HG03378 (cell line): ENCODE results near the gene PLCL2.

ENCODE experiments used
- ATAC-seq: cut with Tn5 transposase; IDR thresholded peaks from one replicate; pipeline ENCODE4 v1.9.1; 2021; ENCODE audit warnings: mild to moderate bottlenecking, moderate library complexity; ENCODE audit not compliant: unreplicated experiment

Gene PLCL2

GRCh38 chr3:17038141-17038540, 153.4 kb downstream of the PLCL2 start:
- ATAC-seq: no peak

- ATAC-seq: no peak
These were observed 154.3 kb downstream of the PLCL2 start for GRCh38 chr3:17038900-17039553.

- no peak for ATAC-seq
These were observed 154.8 kb downstream of the PLCL2 start for GRCh38 chr3:17039594-17039993.

GRCh38 chr3:17040322-17040989, 155.7 kb downstream of the PLCL2 start:
- no peak for ATAC-seq

GRCh38 chr3:17040990-17041377, 156.2 kb downstream of the PLCL2 start:
- no peak for ATAC-seq

- ATAC-seq: peak; percentile 93
These were observed 160.1 kb downstream of the PLCL2 start for GRCh38 chr3:17044855-17045254.

GRCh38 chr3:17045705-17046104, 160.9 kb downstream of the PLCL2 start:
- ATAC-seq: no peak

- no peak for ATAC-seq
These were observed 161.9 kb downstream of the PLCL2 start for GRCh38 chr3:17046623-17047022.

- no peak for ATAC-seq
These were observed 162.4 kb downstream of the PLCL2 start for GRCh38 chr3:17047162-17047561.

GRCh38 chr3:17047894-17048293, 163.1 kb downstream of the PLCL2 start:
- ATAC-seq: no peak

GRCh38 chr3:17050071-17050470, 165.3 kb downstream of the PLCL2 start:
- no peak for ATAC-seq

- ATAC-seq: no peak
These were observed 165.8 kb downstream of the PLCL2 start for GRCh38 chr3:17050506-17050905.

GRCh38 chr3:17052363-17052762, 167.6 kb downstream of the PLCL2 start:
- peak; percentile 82 for ATAC-seq

GRCh38 chr3:17054301-17054981, 169.7 kb downstream of the PLCL2 start:
- no peak for ATAC-seq

GRCh38 chr3:17054982-17055343, 170.2 kb downstream of the PLCL2 start:
- ATAC-seq: no peak

- peak; percentile 53 for ATAC-seq
These were observed 170.9 kb downstream of the PLCL2 start for GRCh38 chr3:17055374-17056276.

- ATAC-seq: no peak
These were observed 172.6 kb downstream of the PLCL2 start for GRCh38 chr3:17057321-17057720.

GRCh38 chr3:17059989-17060550, 175.3 kb downstream of the PLCL2 start:
- no peak for ATAC-seq

- no peak for ATAC-seq
These were observed 176.2 kb downstream of the PLCL2 start for GRCh38 chr3:17061005-17061404.

GRCh38 chr3:17062736-17063135, 178.0 kb downstream of the PLCL2 start:
- no peak for ATAC-seq

- no peak for ATAC-seq
These were observed 178.8 kb downstream of the PLCL2 start for GRCh38 chr3:17063596-17063995.
